ENCODE measurements around the gene RSPH10B2.

RSPH10B2 gene

DNA sequence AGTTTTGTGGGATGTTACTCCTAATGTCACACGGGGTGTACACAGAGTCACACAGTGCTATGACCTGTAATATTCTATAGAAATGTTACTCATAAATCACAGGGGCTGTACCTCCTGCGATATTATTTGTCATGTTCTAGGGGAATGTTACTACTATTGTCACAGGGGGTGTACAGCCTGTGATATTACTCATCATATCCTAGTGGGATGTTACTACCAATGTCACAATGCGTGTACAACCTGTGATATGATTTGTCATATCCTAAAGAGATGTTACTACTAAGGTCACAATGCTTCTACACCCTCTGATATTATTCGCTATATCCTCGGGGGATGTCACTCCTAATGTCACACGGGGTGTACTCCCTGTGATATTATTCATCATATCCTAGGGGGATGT, 79.7 kb downstream of the RSPH10B2 start:
- TF ChIP-seq GATA3 (IDR thresholded peaks at IDR 0.05; ENCODE audit: low read depth, low read length): no peak
- no peak for TF ChIP-seq GATA2 (IDR thresholded peaks at IDR 0.05; ENCODE audit: low read depth, low read length)

All from SH-SY5Y (cell line).